Gastrocnemius medialis (tissue), 4 donors: ENCODE measurements around the gene CCDC57.

ENCODE experiments used
- POLR2A ChIP-seq, 2 donors: fragments of 450-650 bp; IDR thresholded peaks; one replicate each; pipeline ENCODE4 v1.6.1; 2017; ENCODE audit warnings: antibody characterized with exemption in 2 of 2, mild to moderate bottlenecking in 2 of 2, moderate library complexity in 2 of 2
- TF ChIP-seq, protein P1 (sequence below), 5 experiments: fragments of 450-650 bp in 3 of 5; fragments of 200-600 bp in 2 of 5; sonication (generic) in 2 of 5; IDR thresholded peaks in 4 of 5; conservative IDR thresholded peaks in 1 of 5; 1 replicate in 4 of 5; 2 replicates in 1 of 5; pipeline ENCODE4 v1.5.1; 2016 to 2019; ENCODE audit warnings: antibody characterized with exemption in 5 of 5, mild to moderate bottlenecking in 3 of 5, moderate library complexity in 3 of 5

DNA sequence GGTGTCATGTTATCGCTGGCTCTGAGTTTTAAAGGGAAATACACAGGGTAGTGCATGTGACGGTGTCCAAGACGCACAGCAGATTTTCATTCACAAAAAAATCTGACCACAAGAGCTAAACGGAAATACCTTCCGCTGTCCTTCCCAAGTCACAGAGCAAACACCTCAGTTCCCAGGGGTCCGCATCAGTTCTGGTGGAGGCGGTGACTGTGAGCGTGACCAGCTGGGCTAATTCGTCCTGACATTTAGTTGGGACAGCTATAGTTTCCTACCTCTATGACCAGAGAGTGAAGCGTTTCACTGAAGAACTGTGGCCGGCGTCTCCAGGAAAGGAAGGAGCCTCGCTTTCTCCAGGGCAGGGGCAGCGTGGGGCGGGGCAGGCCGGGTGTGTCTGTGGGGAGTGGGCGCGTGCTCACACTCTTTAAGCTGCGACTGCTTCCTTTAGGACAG is 104.1 kb downstream of the CCDC57 start:
- TF ChIP-seq, protein P1, sequence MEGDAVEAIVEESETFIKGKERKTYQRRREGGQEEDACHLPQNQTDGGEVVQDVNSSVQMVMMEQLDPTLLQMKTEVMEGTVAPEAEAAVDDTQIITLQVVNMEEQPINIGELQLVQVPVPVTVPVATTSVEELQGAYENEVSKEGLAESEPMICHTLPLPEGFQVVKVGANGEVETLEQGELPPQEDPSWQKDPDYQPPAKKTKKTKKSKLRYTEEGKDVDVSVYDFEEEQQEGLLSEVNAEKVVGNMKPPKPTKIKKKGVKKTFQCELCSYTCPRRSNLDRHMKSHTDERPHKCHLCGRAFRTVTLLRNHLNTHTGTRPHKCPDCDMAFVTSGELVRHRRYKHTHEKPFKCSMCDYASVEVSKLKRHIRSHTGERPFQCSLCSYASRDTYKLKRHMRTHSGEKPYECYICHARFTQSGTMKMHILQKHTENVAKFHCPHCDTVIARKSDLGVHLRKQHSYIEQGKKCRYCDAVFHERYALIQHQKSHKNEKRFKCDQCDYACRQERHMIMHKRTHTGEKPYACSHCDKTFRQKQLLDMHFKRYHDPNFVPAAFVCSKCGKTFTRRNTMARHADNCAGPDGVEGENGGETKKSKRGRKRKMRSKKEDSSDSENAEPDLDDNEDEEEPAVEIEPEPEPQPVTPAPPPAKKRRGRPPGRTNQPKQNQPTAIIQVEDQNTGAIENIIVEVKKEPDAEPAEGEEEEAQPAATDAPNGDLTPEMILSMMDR (IDR thresholded peaks at IDR 0.05 in 4 of 5, conservative IDR thresholded peaks at IDR 0.05 in 1 of 5), result no peak
- no peak for TF ChIP-seq POLR2A (IDR thresholded peaks at IDR 0.05)
